HS-27A (cell line): ENCODE data around the gene ARHGAP8.

Experiments used
- DNase-seq: peaks from one replicate; pipeline ENCODE4 v3.0.0-alpha.2; 2012; ENCODE audit warnings: low read depth, missing footprints

ARHGAP8 gene

GRCh38 chr22:44802956-44803355, 50.6 kb downstream of the ARHGAP8 start:
- no peak for DNase-seq

GRCh38 chr22:44804327-44804726, 52.0 kb downstream of the ARHGAP8 start:
- no peak for DNase-seq

- no peak for DNase-seq
These were observed 53.3 kb downstream of the ARHGAP8 start for GRCh38 chr22:44805711-44806110.

GRCh38 chr22:44807232-44807631, 54.9 kb downstream of the ARHGAP8 start:
- no peak for DNase-seq

- no peak for DNase-seq
These were observed 55.7 kb downstream of the ARHGAP8 start for GRCh38 chr22:44807915-44808690.

- no peak for DNase-seq
These were observed 57.1 kb downstream of the ARHGAP8 start for GRCh38 chr22:44809456-44809855.

- DNase-seq = no peak
These were observed 58.8 kb downstream of the ARHGAP8 start for GRCh38 chr22:44811141-44811540.

GRCh38 chr22:44813416-44813815, 61.0 kb downstream of the ARHGAP8 start:
- no peak for DNase-seq

- no peak for DNase-seq
These were observed 62.1 kb downstream of the ARHGAP8 start for GRCh38 chr22:44814266-44815098.

GRCh38 chr22:44815099-44816070, 63.0 kb downstream of the ARHGAP8 start:
- no peak for DNase-seq

- no peak for DNase-seq
These were observed 63.8 kb downstream of the ARHGAP8 start for GRCh38 chr22:44816141-44816540.

- no peak for DNase-seq
These were observed 66.4 kb downstream of the ARHGAP8 start for GRCh38 chr22:44818727-44819126.

GRCh38 chr22:44819966-44820631, 67.7 kb downstream of the ARHGAP8 start:
- DNase-seq = no peak

GRCh38 chr22:44821741-44822475, 69.5 kb downstream of the ARHGAP8 start:
- DNase-seq = no peak

- DNase-seq = no peak
These were observed 70.2 kb downstream of the ARHGAP8 start for GRCh38 chr22:44822534-44822933.

- no peak for DNase-seq
These were observed 71.0 kb downstream of the ARHGAP8 start for GRCh38 chr22:44823396-44823795.

GRCh38 chr22:44823806-44824205, 71.4 kb downstream of the ARHGAP8 start:
- no peak for DNase-seq

- DNase-seq = no peak
These were observed 71.9 kb downstream of the ARHGAP8 start for GRCh38 chr22:44824271-44824670.

- DNase-seq = no peak
These were observed 73.2 kb downstream of the ARHGAP8 start for GRCh38 chr22:44825310-44826150.

- no peak for DNase-seq
These were observed 75.4 kb downstream of the ARHGAP8 start for GRCh38 chr22:44827666-44828190.
